SU-DHL-6 (cell line): ENCODE measurements around the gene COL16A1.

Experiments
- CTCF ChIP-seq: fragments of 200-600 bp; sonication (generic); IDR thresholded peaks from one replicate; pipeline ENCODE4 v1.5.1; 2017; ENCODE audit warnings: antibody characterized with exemption, mild to moderate bottlenecking, low read length, moderate library complexity; ENCODE audit not compliant: insufficient read depth, poor library complexity, severe bottlenecking
- EZH2phosphoT487 ChIP-seq: fragments of 200-600 bp; sonication (generic), shearing (Covaris generic); conservative IDR thresholded peaks from 2 replicates; pipeline ENCODE4 v1.6.1; 2018; ENCODE audit warnings: mild to moderate bottlenecking, antibody characterized with exemption, low read length, moderate library complexity, mixed read lengths

GRCh38 chr1:31715873-31716220, 12.0 kb upstream of the COL16A1 start:
- TF ChIP-seq CTCF (no peak), EZH2phosphoT487 (no peak)
